H9 (cell line): ENCODE data around the gene ARHGAP30. TPM values are rescaled to one million over a fixed set of nuclear protein-coding genes. Genes with fewer than 3 reads are reported as not detected.
"Not testable (repeated sequence)": the region's sequence is repeated elsewhere in the genome, so short reads cannot be mapped to it uniquely, and the experiment has no call there.

ENCODE experiments used
- DNase-seq: peaks from one replicate; pipeline ENCODE4 v3.0.0-alpha.2; 2017
- H2AFZ ChIP-seq: one replicate; pipeline ENCODE4 v1.6.1; 2013; ENCODE audit warnings: mild to moderate bottlenecking, low read length, control low read depth, moderate library complexity
- H2AK5ac ChIP-seq: 2 replicates; pipeline ENCODE4 v1.6.1; 2013; ENCODE audit warnings: low read length, control low read depth, mixed read lengths; ENCODE audit not compliant: insufficient read length
- H2BK120ac ChIP-seq: one replicate; pipeline ENCODE4 v1.6.1; 2013; ENCODE audit warnings: low read depth, mild to moderate bottlenecking, low read length, control low read depth, inconsistent platforms; ENCODE audit not compliant: poor library complexity, severe bottlenecking
- H2BK12ac ChIP-seq: 2 replicates; pipeline ENCODE4 v1.6.1; 2013; ENCODE audit warnings: low read length, control low read depth, mixed read lengths, low read depth; ENCODE audit not compliant: insufficient read length
- H2BK15ac ChIP-seq: 2 replicates; pipeline ENCODE4 v1.6.1; 2013; ENCODE audit warnings: low read depth, low read length, control low read depth
- H2BK20ac ChIP-seq: one replicate; pipeline ENCODE4 v1.6.1; 2013; ENCODE audit warnings: low read depth, mild to moderate bottlenecking, low read length, control low read depth, inconsistent platforms; ENCODE audit not compliant: poor library complexity, severe bottlenecking
- H2BK5ac ChIP-seq: 2 replicates; pipeline ENCODE4 v1.6.1; 2013; ENCODE audit warnings: low read length, control low read depth, mixed read lengths; ENCODE audit not compliant: insufficient read length
- H3K14ac ChIP-seq: 2 replicates; pipeline ENCODE4 v1.6.1; 2013; ENCODE audit warnings: low read length, control low read depth; ENCODE audit not compliant: insufficient read depth
- H3K18ac ChIP-seq: 2 replicates; pipeline ENCODE4 v1.6.1; 2013; ENCODE audit warnings: low read depth, mild to moderate bottlenecking, mixed read lengths, low read length, control low read depth; ENCODE audit not compliant: insufficient read length
- H3K23ac ChIP-seq: 2 replicates; pipeline ENCODE4 v1.6.1; 2013; ENCODE audit warnings: low read length, control low read depth, mixed read lengths, low read depth; ENCODE audit not compliant: insufficient read length
- H3K23me2 ChIP-seq: 2 replicates; pipeline ENCODE4 v1.6.1; 2013; ENCODE audit warnings: low read depth, mild to moderate bottlenecking, mixed read lengths, low read length, control low read depth; ENCODE audit not compliant: insufficient read length, poor library complexity, severe bottlenecking
- H3K27ac ChIP-seq: 2 replicates; pipeline ENCODE4 v1.5.1; 2013; ENCODE audit warnings: low read length, control low read depth, mixed read lengths, low read depth; ENCODE audit not compliant: insufficient read length
- H3K27me3 ChIP-seq: 2 replicates; pipeline ENCODE4 v1.6.1; 2013; ENCODE audit warnings: low read length, control low read depth, inconsistent platforms; ENCODE audit not compliant: insufficient read depth
- H3K4ac ChIP-seq: 2 replicates; pipeline ENCODE4 v1.6.1; 2013; ENCODE audit warnings: low read depth, mild to moderate bottlenecking, control low read depth, inconsistent platforms, low read length, moderate library complexity
- H3K4me1 ChIP-seq: 2 replicates; pipeline ENCODE4 v1.6.1; 2013; ENCODE audit warnings: low read length, control low read depth, inconsistent platforms; ENCODE audit not compliant: insufficient read depth
- H3K4me2 ChIP-seq: 2 replicates; pipeline ENCODE4 v1.6.1; 2013; ENCODE audit warnings: low read length, control low read depth, mixed read lengths; ENCODE audit not compliant: insufficient read length, insufficient read depth
- H3K56ac ChIP-seq: 2 replicates; pipeline ENCODE4 v1.6.1; 2013; ENCODE audit warnings: low read depth, mild to moderate bottlenecking, mixed read lengths, low read length, control low read depth; ENCODE audit not compliant: insufficient read length
- H3K79me1 ChIP-seq: 2 replicates; pipeline ENCODE4 v1.6.1; 2013; ENCODE audit warnings: low read depth, mild to moderate bottlenecking, moderate library complexity, low read length, control low read depth, inconsistent platforms; ENCODE audit not compliant: insufficient read depth, poor library complexity, severe bottlenecking
- H3K79me2 ChIP-seq: 2 replicates; pipeline ENCODE4 v1.6.1; 2013; ENCODE audit warnings: low read length, control low read depth, inconsistent platforms; ENCODE audit not compliant: insufficient read depth
- H3K9ac ChIP-seq: 2 replicates; pipeline ENCODE4 v1.6.1; 2013; ENCODE audit warnings: low read length, control low read depth, mixed read lengths; ENCODE audit not compliant: insufficient read length; ENCODE audit errors: extremely low read depth
- H3K9me3 ChIP-seq: one replicate; pipeline ENCODE4 v1.6.1; 2013; ENCODE audit warnings: low read depth, low read length, inconsistent platforms; ENCODE audit not compliant: control insufficient read depth
- H3T11ph ChIP-seq: one replicate; pipeline ENCODE4 v1.6.1; 2013; ENCODE audit warnings: mild to moderate bottlenecking, low read length, control low read depth, inconsistent platforms
- H4K20me1 ChIP-seq: one replicate; pipeline ENCODE4 v1.6.1; 2013; ENCODE audit not compliant: control insufficient read depth, insufficient read length, insufficient read depth
- H4K5ac ChIP-seq: 2 replicates; pipeline ENCODE4 v1.6.1; 2013; ENCODE audit warnings: low read depth, mild to moderate bottlenecking, mixed read lengths, low read length, control low read depth; ENCODE audit not compliant: insufficient read length
- H4K8ac ChIP-seq: replicated peaks from 2 replicates; pipeline ENCODE4 v1.6.1; 2013; ENCODE audit warnings: low read length, control low read depth, mixed read lengths, low read depth; ENCODE audit not compliant: insufficient read length
- H4K91ac ChIP-seq: 2 replicates; pipeline ENCODE4 v1.6.1; 2013; ENCODE audit warnings: low read depth, mild to moderate bottlenecking, moderate library complexity, mixed read lengths, low read length, control low read depth; ENCODE audit not compliant: insufficient read length
- H3K27ac Mint-ChIP-seq, 3 experiments: 2 replicates in 2 of 3; 3 replicates in 1 of 3; pipeline ENCODE4 v1.8.0; 2020 to 2021; ENCODE audit warnings: mixed read lengths in 3 of 3, mild to moderate bottlenecking in 1 of 3, moderate library complexity in 1 of 3
- H3K27me3 Mint-ChIP-seq: 2 replicates; pipeline ENCODE4 v1.8.0; 2021; ENCODE audit warnings: low read depth, mild to moderate bottlenecking, moderate library complexity, mixed read lengths
- H3K36me3 Mint-ChIP-seq, 3 experiments: 2 replicates in 2 of 3; 3 replicates in 1 of 3; pipeline ENCODE4 v1.8.0; 2020 to 2021; ENCODE audit warnings: low read depth in 3 of 3, mixed read lengths in 3 of 3; ENCODE audit not compliant: insufficient read depth in 1 of 3
- H3K4me1 Mint-ChIP-seq, 2 experiments: 2 replicates each; pipeline ENCODE4 v1.8.0; 2020; ENCODE audit warnings: mixed read lengths in 2 of 2
- H3K4me3 Mint-ChIP-seq, 2 experiments: 2 replicates in 1 of 2; 3 replicates in 1 of 2; pipeline ENCODE4 v1.8.0; 2020 to 2021; ENCODE audit warnings: mild to moderate bottlenecking in 2 of 2, mixed read lengths in 2 of 2, moderate library complexity in 1 of 2
- H3K9me3 Mint-ChIP-seq, 2 experiments: 2 replicates in 1 of 2; 3 replicates in 1 of 2; pipeline ENCODE4 v1.8.0; 2020; ENCODE audit warnings: mild to moderate bottlenecking in 2 of 2, mixed read lengths in 2 of 2, moderate library complexity in 1 of 2
- WGBS: extraction: QIAGEN DNeasy Blood & Tissue Kit; methylation state at CpG from one replicate; pipeline ENCODE4 v1.1.7; 2013; ENCODE audit warnings: missing lambda C conversion rate, low lambda C conversion rate, mixed read lengths; ENCODE audit not compliant: insufficient read length; ENCODE audit errors: extremely low coverage; 5-methylcytosine and 5-hydroxymethylcytosine counted together
- total RNA-seq: library from RNA; stranded (reverse); gene quantifications from 2 replicates; pipeline ENCODE4 v1.2.1, GENCODE V29; 2021

The ARHGAP30 gene
- total RNA-seq, 1 experiment from 2014 or later = 0.13 TPM

DNA sequence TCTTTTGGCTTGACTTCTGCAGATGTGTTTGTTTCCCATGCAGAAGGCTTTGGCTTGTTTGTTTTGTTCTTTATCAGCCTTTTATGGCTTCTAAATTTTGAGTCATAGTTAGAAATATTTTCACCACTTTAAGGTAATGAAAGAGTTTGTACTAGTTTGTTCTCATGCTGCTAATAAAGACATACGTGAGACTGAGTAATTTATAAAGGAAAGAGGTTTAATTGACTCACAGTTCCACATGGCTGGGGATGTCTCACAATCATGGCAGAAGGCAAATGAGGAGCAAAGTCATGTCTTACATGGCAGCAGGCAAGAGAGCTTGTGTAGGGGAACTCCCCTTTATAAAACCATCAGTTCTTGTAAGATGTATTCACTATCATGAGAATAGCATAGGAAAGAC lies 42.7 kb downstream of the ARHGAP30 start:
- H3K18ac ChIP-seq, H2BK120ac ChIP-seq, H3K27me3 ChIP-seq, H3K9me3 ChIP-seq, H3K79me1 ChIP-seq, H2AFZ ChIP-seq, H3K56ac ChIP-seq, H2BK5ac ChIP-seq, H4K5ac ChIP-seq, H3K23me2 ChIP-seq, H3T11ph ChIP-seq, H3K23ac ChIP-seq, H3K4me1 ChIP-seq, H3K27me3 Mint-ChIP-seq, H4K91ac ChIP-seq, DNase-seq, H3K4ac ChIP-seq, H3K9ac ChIP-seq, H2AK5ac ChIP-seq, H2BK20ac ChIP-seq, H3K4me2 ChIP-seq, H3K4me3 Mint-ChIP-seq, H3K14ac ChIP-seq, H4K8ac ChIP-seq, H2BK12ac ChIP-seq, H3K27ac ChIP-seq, H2BK15ac ChIP-seq, H3K79me2 ChIP-seq, H4K20me1 ChIP-seq: not testable (repeated sequence)
- H3K27ac Mint-ChIP-seq = 0 out of 7 replicates have a peak overlapping the region, but pooled peaks of 1 of the 3 experiments have one; percentile 28
- H3K9me3 Mint-ChIP-seq = peaks cover 14 to 15% of the 10 kb centered on the region in 2 experiments; a peak in 4 of 5 replicates
- H3K36me3 Mint-ChIP-seq = peaks cover 6 to 21% (median 15%) of the 10 kb centered on the region in 3 experiments; a peak in 6 of 7 replicates
- H3K4me1 Mint-ChIP-seq = peaks cover 7 to 13% of the 10 kb centered on the region in 2 experiments
- no CpG with 5 or more reads among the region's 1 CpG for WGBS

DNA sequence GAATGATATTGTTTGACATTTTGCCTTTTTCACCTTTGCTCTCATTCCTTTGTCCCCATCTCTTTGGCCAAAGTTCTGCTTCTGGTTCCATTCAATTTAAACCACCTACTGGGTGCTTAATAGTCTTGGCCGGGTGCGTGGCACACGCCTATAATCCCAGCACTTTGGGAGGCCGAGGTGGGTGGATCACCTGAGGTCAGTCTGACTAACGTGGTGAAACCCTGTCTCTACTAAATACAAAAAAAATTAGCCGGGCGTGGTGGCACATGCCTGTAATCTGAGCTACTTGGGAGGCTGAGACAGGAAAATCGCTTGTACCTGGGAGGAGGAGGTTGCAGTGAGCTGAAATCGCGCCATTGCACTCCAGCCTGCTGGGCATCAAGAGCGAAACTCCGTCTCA lies 47.3 kb downstream of the ARHGAP30 start:
- not testable (repeated sequence) for H3K27me3 Mint-ChIP-seq, H3K4me2 ChIP-seq, H2BK12ac ChIP-seq, H3K4me1 ChIP-seq, H3K18ac ChIP-seq, H2BK15ac ChIP-seq, H2BK20ac ChIP-seq, H2AFZ ChIP-seq, H2AK5ac ChIP-seq, H2BK5ac ChIP-seq, H3K14ac ChIP-seq, H3K9me3 Mint-ChIP-seq, H3K23ac ChIP-seq, H3K4ac ChIP-seq, H3K56ac ChIP-seq, H3K9me3 ChIP-seq, H3K79me1 ChIP-seq, H3K23me2 ChIP-seq, H4K20me1 ChIP-seq, H2BK120ac ChIP-seq, H3K27me3 ChIP-seq, H4K91ac ChIP-seq, H3K36me3 Mint-ChIP-seq, H3K27ac ChIP-seq, H3T11ph ChIP-seq, H4K8ac ChIP-seq, H4K5ac ChIP-seq, DNase-seq, H3K9ac ChIP-seq
- peaks cover 29% of the 10 kb centered on the region for H3K79me2 ChIP-seq
- WGBS = no CpG with 5 or more reads among the region's 12 CpGs
- peak overlapping the region in 2 of 3 experiments; percentile 70 to 79; a peak in 2 of 7 replicates for H3K27ac Mint-ChIP-seq
- H3K4me3 Mint-ChIP-seq = peak overlapping the region; percentile 44 to 87
- H3K4me1 Mint-ChIP-seq = peaks cover 38 to 48% of the 10 kb centered on the region in 2 experiments
